OCI-LY1 (cell line): ENCODE results near the gene CCDC40.
"Not testable (repeated sequence)": the region's sequence is repeated elsewhere in the genome, so short reads cannot be mapped to it uniquely, and the experiment has no call there.

ENCODE experiments used
- H2AFZ ChIP-seq: fragments of 200-600 bp; sonication (generic), shearing (Covaris generic); 2 replicates; pipeline ENCODE4 v1.6.0; 2014; ENCODE audit warnings: antibody characterized with exemption, mild to moderate bottlenecking, low read length
- H3F3A ChIP-seq: fragments of 200-600 bp; sonication (generic), shearing (Covaris generic); 2 replicates; pipeline ENCODE4 v1.6.0; 2014; ENCODE audit warnings: mild to moderate bottlenecking, antibody characterized with exemption, low read length, moderate library complexity; ENCODE audit not compliant: insufficient read depth
- H3K27ac ChIP-seq: fragments of 200-600 bp; sonication (generic); 2 replicates; pipeline ENCODE4 v1.5.1; 2014; ENCODE audit warnings: low read length, mixed run types, mild to moderate bottlenecking, low read depth; ENCODE audit not compliant: poor library complexity, severe bottlenecking
- H3K27me3 ChIP-seq: fragments of 200-600 bp; sonication (generic); 2 replicates; pipeline ENCODE4 v1.6.0; 2014; ENCODE audit warnings: antibody characterized with exemption, mild to moderate bottlenecking, low read length, moderate library complexity; ENCODE audit not compliant: insufficient read depth
- H3K36me3 ChIP-seq: fragments of 200-600 bp; sonication (generic); 2 replicates; pipeline ENCODE4 v1.6.1; 2014; ENCODE audit warnings: mild to moderate bottlenecking, antibody characterized with exemption, low read length, moderate library complexity, mixed read lengths; ENCODE audit not compliant: insufficient read depth
- H3K4me1 ChIP-seq: fragments of 200-600 bp; sonication (generic); 2 replicates; pipeline ENCODE4 v1.5.1; 2014; ENCODE audit warnings: mild to moderate bottlenecking, low read length, moderate library complexity; ENCODE audit not compliant: insufficient read depth, severe bottlenecking
- H3K4me2 ChIP-seq: fragments of 200-600 bp; sonication (generic), shearing (Covaris generic); 2 replicates; pipeline ENCODE4 v1.6.1; 2014; ENCODE audit warnings: low read length
- H3K4me3 ChIP-seq: fragments of 200-600 bp; sonication (generic); 2 replicates; pipeline ENCODE4 v1.5.1; 2014; ENCODE audit warnings: low read length, low read depth, mild to moderate bottlenecking, mixed read lengths; ENCODE audit not compliant: poor library complexity, severe bottlenecking
- H3K79me2 ChIP-seq: fragments of 200-600 bp; shearing (Covaris generic); 2 replicates; pipeline ENCODE4 v1.6.1; 2016; ENCODE audit warnings: mixed run types, low read length, mixed read lengths; ENCODE audit not compliant: insufficient read depth
- H3K9ac ChIP-seq: fragments of 200-600 bp; sonication (generic), shearing (Covaris generic); 2 replicates; pipeline ENCODE4 v1.6.1; 2014; ENCODE audit warnings: mild to moderate bottlenecking, low read length, mixed read lengths
- H3K9me2 ChIP-seq: fragments of 200-600 bp; sonication (generic), shearing (Covaris generic); 2 replicates; pipeline ENCODE4 v1.6.1; 2014; ENCODE audit warnings: low read depth, mild to moderate bottlenecking, low read length, mixed read lengths
- H3K9me3 ChIP-seq: fragments of 200-600 bp; shearing (Covaris generic); 2 replicates; pipeline ENCODE4 v1.6.1; 2014; ENCODE audit warnings: low read length, mixed read lengths
- H4K20me1 ChIP-seq: fragments of 200-600 bp; sonication (generic), shearing (Covaris generic); 2 replicates; pipeline ENCODE4 v1.6.0; 2016; ENCODE audit warnings: mild to moderate bottlenecking, low read length; ENCODE audit not compliant: insufficient read depth
- CTCF ChIP-seq: fragments of 200-600 bp; sonication (generic), shearing (Covaris generic); IDR thresholded peaks from 2 replicates; pipeline ENCODE4 v1.5.1; 2017; ENCODE audit warnings: mild to moderate bottlenecking, antibody characterized with exemption, low read length, moderate library complexity, mixed read lengths
- EZH2 ChIP-seq: fragments of 200-600 bp; sonication (generic), shearing (Covaris generic); IDR thresholded peaks from 2 replicates; pipeline ENCODE4 v1.8.0; 2017; ENCODE audit warnings: borderline replicate concordance, mixed run types, mild to moderate bottlenecking, antibody characterized with exemption, low read length, moderate library complexity, mixed read lengths

The CCDC40 gene

GRCh38 chr17:80036715-80037477, 454 bp downstream of the CCDC40 start:
- H4K20me1 ChIP-seq, result no peaks in the 10 kb centered on the region
- peak overlapping the region; percentile 62; the same call in 1 of the 2 replicates for H3K4me2 ChIP-seq
- no peaks in the 10 kb centered on the region for H3K36me3 ChIP-seq
- H3K9me3 ChIP-seq, result no peaks in the 10 kb centered on the region
- no peaks in the 10 kb centered on the region for H3F3A ChIP-seq
- peak overlapping the region; percentile 53 for H3K4me3 ChIP-seq
- no peak for TF ChIP-seq EZH2
- TF ChIP-seq CTCF, result no peak
- H3K4me1 ChIP-seq, result peaks cover 9% of the 10 kb centered on the region
- H2AFZ ChIP-seq, result no peak overlapping the region
- no peak overlapping the region for H3K27ac ChIP-seq
- H3K9me2 ChIP-seq, result no peaks in the 10 kb centered on the region
- H3K79me2 ChIP-seq, result no peaks in the 10 kb centered on the region
- H3K9ac ChIP-seq, result no peak overlapping the region
- peaks cover 4% of the 10 kb centered on the region; the same call in 1 of the 2 replicates for H3K27me3 ChIP-seq

GRCh38 chr17:80043963-80044362, 7.5 kb downstream of the CCDC40 start:
- Histone ChIP-seq H3K9ac (no peak overlapping the region), H3K9me3 (peaks cover 3% of the 10 kb centered on the region; the same call in 1 of the 2 replicates), H3K4me1 (no peaks in the 10 kb centered on the region), H2AFZ (no peak overlapping the region), H4K20me1 (no peaks in the 10 kb centered on the region), H3K27me3 (peaks cover 7% of the 10 kb centered on the region; the same call in 1 of the 2 replicates), H3K9me2 (no peaks in the 10 kb centered on the region), H3K4me3 (no peak overlapping the region), H3F3A (no peaks in the 10 kb centered on the region), H3K4me2 (no peak overlapping the region), H3K27ac (no peak overlapping the region), H3K36me3 (no peaks in the 10 kb centered on the region; the same call in 1 of the 2 replicates), H3K79me2 (no peaks in the 10 kb centered on the region)
- no peak for TF ChIP-seq CTCF
- no peak for TF ChIP-seq EZH2

GRCh38 chr17:80045703-80046102, 9.3 kb downstream of the CCDC40 start:
- Histone ChIP-seq H3K9me2 (no peaks in the 10 kb centered on the region), H3K36me3 (no peaks in the 10 kb centered on the region; the same call in 1 of the 2 replicates), H3K9me3 (peaks cover 3% of the 10 kb centered on the region; the same call in 1 of the 2 replicates), H3K4me3 (no peak overlapping the region), H3K27ac (no peak overlapping the region), H3K27me3 (peaks cover 7% of the 10 kb centered on the region; the same call in 1 of the 2 replicates), H3K4me2 (no peak overlapping the region), H3K4me1 (no peaks in the 10 kb centered on the region), H3F3A (no peaks in the 10 kb centered on the region), H3K79me2 (no peaks in the 10 kb centered on the region), H2AFZ (no peak overlapping the region), H3K9ac (no peak overlapping the region), H4K20me1 (no peaks in the 10 kb centered on the region)
- TF ChIP-seq EZH2 (no peak), CTCF (no peak)

- not testable (repeated sequence) for H3K9me2 ChIP-seq, H3K4me2 ChIP-seq, H3K9ac ChIP-seq, H3F3A ChIP-seq, H2AFZ ChIP-seq, H3K4me1 ChIP-seq, H3K36me3 ChIP-seq, H4K20me1 ChIP-seq, H3K27ac ChIP-seq, H3K27me3 ChIP-seq, H3K79me2 ChIP-seq, H3K9me3 ChIP-seq, H3K4me3 ChIP-seq
These were observed 10.3 kb downstream of the CCDC40 start for GRCh38 chr17:80046709-80047108.
